ENCODE measurements around the gene HOXB4. TPM values are rescaled to one million over a fixed set of nuclear protein-coding genes. Genes with fewer than 3 reads are reported as not detected.

Gene HOXB4
- total RNA-seq, 4 donors from 2014 or later = 3.5 to 8.3 (median 5.0) TPM

- H3K9me3 ChIP-seq = no peaks in the 10 kb centered on the region
- H3K4me1 ChIP-seq = peaks cover 0 to 6% (median 3%) of the 10 kb centered on the region in 4 donors
- no peak within 1 kb of the TSS for H3K27ac ChIP-seq (replicated peaks in 1 of 4)
- H3K27me3 ChIP-seq = peaks cover 0 to 12% (median 0%) of the 10 kb centered on the region in 4 donors
- 85% methylated on average over 15 of the region's 15 CpGs for WGBS
- DNase-seq (ENCODE audit: extremely low spot score) = no peak
- no peaks in the 10 kb centered on the region for H3K36me3 ChIP-seq
- H3K4me3 ChIP-seq = no peak within 1 kb of the TSS
- TF ChIP-seq CTCF (IDR thresholded peaks at IDR 0.05) (no peak), POLR2AphosphoS5 (IDR thresholded peaks at IDR 0.05) (no peak), POLR2A (IDR thresholded peaks at IDR 0.05; ENCODE audit: low read depth) (no peak), EP300 (IDR thresholded peaks at IDR 0.05) (no peak)
- intact Hi-C loops (cut with DNase I) = no loop called here
Observed at GRCh38 chr17:48530887-48531272, 47.3 kb downstream of the HOXB4 start, which contains the start of gene HOXB1. Gene HOXB1 (minus strand): TSS chr17:48531011. CDS start chr17:48530904, 107 bp downstream.

GRCh38 chr17:48530208-48530886 is 47.8 kb downstream of the HOXB4 start:
- H3K36me3 ChIP-seq = no peaks in the 10 kb centered on the region
- H3K27ac ChIP-seq (replicated peaks in 1 of 4) = no peak overlapping the region
- no peak for DNase-seq (ENCODE audit: extremely low spot score)
- intact Hi-C loops (cut with DNase I) = no loop called here
- peaks cover 0 to 6% (median 3%) of the 10 kb centered on the region in 4 donors for H3K4me1 ChIP-seq
- H3K9me3 ChIP-seq = no peaks in the 10 kb centered on the region
- peaks cover 0 to 12% (median 0%) of the 10 kb centered on the region in 4 donors for H3K27me3 ChIP-seq
- H3K4me3 ChIP-seq = no peak overlapping the region
- TF ChIP-seq POLR2AphosphoS5 (IDR thresholded peaks at IDR 0.05) = no peak
- TF ChIP-seq POLR2A (IDR thresholded peaks at IDR 0.05; ENCODE audit: low read depth) = no peak
- TF ChIP-seq EP300 (IDR thresholded peaks at IDR 0.05) = no peak
- TF ChIP-seq CTCF (IDR thresholded peaks at IDR 0.05) = no peak
- 85% methylated on average over 27 of the region's 37 CpGs for WGBS

- Histone ChIP-seq H3K27ac (replicated peaks in 1 of 4) (no peak overlapping the region), H3K27me3 (peaks cover 0 to 12% (median 0%) of the 10 kb centered on the region in 4 donors), H3K36me3 (no peaks in the 10 kb centered on the region), H3K9me3 (no peaks in the 10 kb centered on the region), H3K4me3 (no peak overlapping the region), H3K4me1 (peaks cover 0 to 6% (median 3%) of the 10 kb centered on the region in 4 donors)
- 89% methylated on average over 11 of the region's 11 CpGs for WGBS
- DNase-seq (ENCODE audit: extremely low spot score) = no peak
- no peak for TF ChIP-seq EP300 (IDR thresholded peaks at IDR 0.05)
- no peak for TF ChIP-seq POLR2AphosphoS5 (IDR thresholded peaks at IDR 0.05)
- TF ChIP-seq POLR2A (IDR thresholded peaks at IDR 0.05; ENCODE audit: low read depth) = no peak
- no peak for TF ChIP-seq CTCF (IDR thresholded peaks at IDR 0.05)
- intact Hi-C loops (cut with DNase I) = no loop called here
Observed at GRCh38 chr17:48529683-48530009, 48.5 kb downstream of the HOXB4 start.

GRCh38 chr17:48528936-48529682 is 49.0 kb downstream of the HOXB4 start:
- no peaks in the 10 kb centered on the region for H3K9me3 ChIP-seq
- WGBS = 94% methylated on average over 8 of the region's 11 CpGs
- DNase-seq (ENCODE audit: extremely low spot score) = no peak
- H3K27ac ChIP-seq (replicated peaks in 1 of 4) = no peak overlapping the region
- intact Hi-C loops (cut with DNase I) = no loop called here
- no peak overlapping the region for H3K4me3 ChIP-seq
- TF ChIP-seq POLR2AphosphoS5 (IDR thresholded peaks at IDR 0.05) (no peak), EP300 (IDR thresholded peaks at IDR 0.05) (no peak), POLR2A (IDR thresholded peaks at IDR 0.05; ENCODE audit: low read depth) (no peak), CTCF (IDR thresholded peaks at IDR 0.05) (no peak)
- H3K4me1 ChIP-seq = peaks cover 0 to 6% (median 3%) of the 10 kb centered on the region in 4 donors
- no peaks in the 10 kb centered on the region for H3K36me3 ChIP-seq
- H3K27me3 ChIP-seq = peaks cover 0 to 12% (median 0%) of the 10 kb centered on the region in 4 donors

All from esophagus muscularis mucosa (tissue), 4 donors.